HL-60 (cell line): ENCODE measurements around the gene UBR2.

Experiments
- DNase-seq, 2 experiments: peaks; one replicate each; pipeline ENCODE4 v3.0.0-alpha.2; 2010 to 2020; ENCODE audit warnings: low read depth in 1 of 2, low spot score in 1 of 2
- H3K27ac ChIP-seq: fragments of 250-450 bp; sonication (Bioruptor Pico); replicated peaks from 2 replicates; pipeline ENCODE4 v1.5.1; 2020; ENCODE audit warnings: mild to moderate bottlenecking, moderate library complexity
- H3K27me3 ChIP-seq: fragments of 250-450 bp; sonication (Bioruptor Pico); 2 replicates; pipeline ENCODE4 v1.5.1; 2021; ENCODE audit warnings: mild to moderate bottlenecking, moderate library complexity; ENCODE audit not compliant: insufficient read depth, poor library complexity, severe bottlenecking
- H3K4me3 ChIP-seq: replicated peaks from 2 replicates; pipeline ENCODE4 v1.5.1; 2011; ENCODE audit warnings: mild to moderate bottlenecking, control low read depth, low read length; ENCODE audit not compliant: insufficient read depth
- CTCF ChIP-seq: IDR thresholded peaks from one replicate; pipeline ENCODE4 v1.5.1; 2011; ENCODE audit warnings: low read length, control low read depth, inconsistent platforms; ENCODE audit not compliant: insufficient read depth
- GABPA ChIP-seq: IDR thresholded peaks from 2 replicates; pipeline ENCODE4 v1.6.1; 2012; ENCODE audit warnings: low read depth
- POLR2AphosphoS5 ChIP-seq: IDR thresholded peaks from 2 replicates; pipeline ENCODE4 v1.6.1; 2012; ENCODE audit warnings: low read depth
- REST ChIP-seq: IDR thresholded peaks from 2 replicates; pipeline ENCODE4 v1.6.1; 2012; ENCODE audit warnings: low read depth; ENCODE audit not compliant: insufficient replicate concordance
- SPI1 ChIP-seq: IDR thresholded peaks from 2 replicates; pipeline ENCODE4 v1.6.1; 2012; ENCODE audit warnings: low read depth, mild to moderate bottlenecking, borderline replicate concordance

The UBR2 gene

GRCh38 chr6:42693725-42694323 is 130.0 kb downstream of the UBR2 start:
- Histone ChIP-seq H3K4me3 (no peak overlapping the region), H3K27me3 (no peaks in the 10 kb centered on the region), H3K27ac (no peak overlapping the region)
- no peak for DNase-seq
- no peak for TF ChIP-seq GABPA
- peak; percentile 40; the same call in 1 of the 2 replicates for TF ChIP-seq SPI1

GRCh38 chr6:42694586-42694985 is 130.8 kb downstream of the UBR2 start:
- DNase-seq: no peak
- no peaks in the 10 kb centered on the region for H3K27me3 ChIP-seq
- no peak overlapping the region for H3K4me3 ChIP-seq
- no peak for TF ChIP-seq CTCF
- no peak for TF ChIP-seq GABPA
- TF ChIP-seq REST: no peak
- TF ChIP-seq SPI1: no peak
- TF ChIP-seq POLR2AphosphoS5: no peak
- H3K27ac ChIP-seq: no peak overlapping the region

GRCh38 chr6:42696526-42697267 is 132.9 kb downstream of the UBR2 start:
- no peaks in the 10 kb centered on the region for H3K27me3 ChIP-seq
- H3K4me3 ChIP-seq: no peak overlapping the region
- no peak overlapping the region for H3K27ac ChIP-seq
- no peak for DNase-seq
- TF ChIP-seq SPI1 (no peak), POLR2AphosphoS5 (no peak), REST (no peak), GABPA (no peak), CTCF (no peak)

GRCh38 chr6:42697268-42697655 is 133.4 kb downstream of the UBR2 start:
- Histone ChIP-seq H3K27ac (no peak overlapping the region), H3K4me3 (no peak overlapping the region), H3K27me3 (no peaks in the 10 kb centered on the region)
- TF ChIP-seq REST: no peak
- no peak for TF ChIP-seq SPI1
- TF ChIP-seq GABPA: no peak
- no peak for TF ChIP-seq POLR2AphosphoS5
- no peak for TF ChIP-seq CTCF
- no peak for DNase-seq
